Gastrocnemius medialis (tissue), 4 donors: ENCODE results near the gene ARL15. TPM values are rescaled to one million over a fixed set of nuclear protein-coding genes. Genes with fewer than 3 reads are reported as not detected.

Source experiments
- ATAC-seq, 2 donors: fragments of 150-250 bp; one replicate each; pipeline ENCODE4 v1.9.1; 2016
- DNase-seq, 2 donors: peaks; one replicate each; pipeline ENCODE4 v3.0.0-alpha.2; 2019
- H3K27ac ChIP-seq, 4 donors: fragments of 200-600 bp; sonication (generic); 1 replicate in 1 of 4; 2 replicates in 3 of 4; pipeline ENCODE4 v1.5.1; 2016 to 2018; ENCODE audit warnings: mild to moderate bottlenecking in 2 of 4, moderate library complexity in 1 of 4
- H3K27me3 ChIP-seq, 3 donors: fragments of 200-600 bp; sonication (generic) in 2 of 3; 1 replicate in 1 of 3; 2 replicates in 2 of 3; pipeline versions ENCODE4 v1.5.1 to v1.6.0; 2016 to 2019; ENCODE audit warnings: mild to moderate bottlenecking in 1 of 3, moderate library complexity in 1 of 3
- H3K36me3 ChIP-seq, 2 donors: fragments of 200-600 bp; sonication (generic) in 1 of 2; one replicate each; pipeline ENCODE4 v1.5.1; 2017 to 2018
- H3K4me1 ChIP-seq, 2 donors: fragments of 200-600 bp; sonication (generic) in 1 of 2; one replicate each; pipeline ENCODE4 v1.5.1; 2016 to 2017; ENCODE audit warnings: mild to moderate bottlenecking in 2 of 2
- H3K4me3 ChIP-seq, 4 donors: fragments of 200-600 bp; sonication (generic) in 3 of 4; 1 replicate in 1 of 4; 2 replicates in 3 of 4; pipeline ENCODE4 v1.5.1; 2016 to 2019; ENCODE audit warnings: mild to moderate bottlenecking in 2 of 4
- H3K9me3 ChIP-seq, 3 donors: fragments of 200-600 bp; sonication (generic) in 2 of 3; 1 replicate in 1 of 3; 2 replicates in 2 of 3; pipeline ENCODE4 v1.5.1; 2016 to 2019
- CTCF ChIP-seq, 5 experiments: fragments of 450-650 bp in 3 of 5; fragments of 200-600 bp in 2 of 5; sonication (generic) in 2 of 5; IDR thresholded peaks in 4 of 5; conservative IDR thresholded peaks in 1 of 5; 1 replicate in 4 of 5; 2 replicates in 1 of 5; pipeline ENCODE4 v1.5.1; 2016 to 2019; ENCODE audit warnings: antibody characterized with exemption in 5 of 5, mild to moderate bottlenecking in 3 of 5, moderate library complexity in 3 of 5
- POLR2A ChIP-seq, 2 donors: fragments of 450-650 bp; IDR thresholded peaks; one replicate each; pipeline ENCODE4 v1.6.1; 2017; ENCODE audit warnings: antibody characterized with exemption in 2 of 2, mild to moderate bottlenecking in 2 of 2, moderate library complexity in 2 of 2
- in situ Hi-C, 4 donors: fragments of 200-750 bp; cut with MboI; loops; one replicate each; pipeline versions ENCODE4 v1.15.0 to v1.8.0; 2017; ENCODE audit warnings: low sequenced_read_pairs in 4 of 4
- intact Hi-C: fragments of 100-400 bp; cut with DNase I; formaldehyde crosslinking; loops from one replicate; pipeline ENCODE4 v1.15.1; 2023; ENCODE audit warnings: low total_unique reads
- total RNA-seq, 4 donors: library from RNA; depleted of rRNA; stranded (reverse); fragments of >200 nt; gene quantifications; one replicate each; pipeline versions ENCODE4 v1.1.0 to v1.2.3, GENCODE V29; 2016

Gene ARL15
- total RNA-seq, 4 donors from 2014 or later: 1.7 to 5.5 (median 3.2) TPM

- DNase-seq: no peak
- no peak for ATAC-seq
- no peaks in the 10 kb centered on the region for H3K36me3 ChIP-seq
- in situ Hi-C loops: no loop called here
- no peaks in the 10 kb centered on the region for H3K27me3 ChIP-seq
- TF ChIP-seq POLR2A (IDR thresholded peaks at IDR 0.05) (no peak), CTCF (IDR thresholded peaks at IDR 0.05 in 4 of 5, conservative IDR thresholded peaks at IDR 0.05 in 1 of 5) (no peak)
- intact Hi-C loops: no loop called here
- H3K9me3 ChIP-seq: no peaks in the 10 kb centered on the region
- no peaks in the 10 kb centered on the region for H3K4me1 ChIP-seq
- H3K27ac ChIP-seq: no peak overlapping the region
- H3K4me3 ChIP-seq: no peak overlapping the region
Observed at GRCh38 chr5:54159153-54159892, 151.1 kb downstream of the ARL15 start.

DNA sequence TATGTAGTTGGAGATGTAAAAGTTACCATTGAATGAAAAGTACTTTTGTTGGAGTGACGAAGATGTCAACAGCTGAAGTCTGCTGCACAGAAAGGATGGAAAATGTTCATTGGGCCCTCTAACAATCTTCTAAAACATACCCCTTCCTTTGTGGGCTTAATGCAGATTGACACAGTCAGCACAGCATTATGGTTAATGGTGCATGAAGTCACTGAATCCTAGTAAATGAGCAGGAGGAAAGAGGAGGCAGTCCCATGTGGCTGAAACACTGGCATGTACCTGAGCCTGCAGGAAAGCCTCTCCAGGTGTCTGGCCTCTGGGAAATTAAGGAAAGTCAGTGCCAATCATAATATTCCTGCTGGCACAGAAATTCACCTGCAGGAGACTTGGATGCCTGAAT is 153.8 kb downstream of the ARL15 start:
- H3K4me1 ChIP-seq: no peaks in the 10 kb centered on the region
- no peaks in the 10 kb centered on the region for H3K9me3 ChIP-seq
- DNase-seq (no peak), ATAC-seq (no peak)
- no peaks in the 10 kb centered on the region for H3K36me3 ChIP-seq
- intact Hi-C loops: no loop called here
- H3K27me3 ChIP-seq: no peaks in the 10 kb centered on the region
- H3K27ac ChIP-seq: no peak overlapping the region
- TF ChIP-seq POLR2A (IDR thresholded peaks at IDR 0.05) (no peak), CTCF (IDR thresholded peaks at IDR 0.05 in 4 of 5, conservative IDR thresholded peaks at IDR 0.05 in 1 of 5) (no peak)
- no peak overlapping the region for H3K4me3 ChIP-seq
- in situ Hi-C loops: no loop called here

DNA sequence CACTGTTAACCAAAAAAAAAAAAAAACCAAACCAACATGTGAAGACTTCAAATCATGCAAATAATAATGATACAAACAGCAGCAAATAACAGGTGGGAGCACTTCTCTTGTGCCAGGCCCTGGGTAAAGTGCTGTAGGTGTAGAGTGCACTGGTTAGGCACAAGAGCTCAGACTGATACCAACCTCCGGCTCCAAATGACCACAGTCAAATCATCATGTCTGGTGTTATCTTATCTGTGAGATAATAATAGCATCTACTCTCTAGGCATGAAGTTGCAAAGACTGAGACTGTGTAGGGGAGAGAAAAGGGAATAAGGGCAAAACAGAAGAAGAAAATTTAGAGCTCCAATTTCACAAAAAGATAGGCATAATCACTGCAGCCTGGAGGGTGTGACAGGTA is 159.5 kb downstream of the ARL15 start:
- no peak for ATAC-seq
- no peak overlapping the region for H3K4me3 ChIP-seq
- H3K36me3 ChIP-seq: no peaks in the 10 kb centered on the region
- H3K9me3 ChIP-seq: no peaks in the 10 kb centered on the region
- peaks cover 0 to 14% of the 10 kb centered on the region in 2 donors for H3K4me1 ChIP-seq
- no peaks in the 10 kb centered on the region for H3K27me3 ChIP-seq
- in situ Hi-C loops (no loop called here), intact Hi-C loops (no loop called here)
- no peak for DNase-seq
- no peak for TF ChIP-seq POLR2A (IDR thresholded peaks at IDR 0.05)
- TF ChIP-seq CTCF (IDR thresholded peaks at IDR 0.05 in 4 of 5, conservative IDR thresholded peaks at IDR 0.05 in 1 of 5): no peak
- no peak overlapping the region for H3K27ac ChIP-seq

DNA sequence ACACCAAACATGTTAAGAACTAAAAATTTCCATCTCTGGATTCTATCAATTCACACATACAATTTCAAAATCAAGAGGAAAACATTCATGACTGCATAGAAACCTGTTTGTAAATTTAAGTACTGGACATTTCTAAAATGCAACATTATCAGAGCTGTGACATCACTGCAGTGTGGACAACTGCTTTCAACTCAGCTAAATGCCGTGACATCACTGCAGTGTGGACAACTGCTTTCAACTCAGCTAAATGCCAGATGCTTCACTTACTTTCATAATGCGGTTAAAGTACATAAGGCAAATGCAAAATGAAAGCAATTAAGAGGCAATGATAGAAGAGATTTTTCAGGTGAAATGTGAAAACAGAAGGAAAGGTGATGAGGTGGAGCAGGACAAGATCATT is 161.5 kb downstream of the ARL15 start:
- ATAC-seq: no peak
- H3K27ac ChIP-seq: no peak overlapping the region
- DNase-seq: no peak
- peaks cover 0 to 14% of the 10 kb centered on the region in 2 donors for H3K4me1 ChIP-seq
- in situ Hi-C loops: no loop called here
- intact Hi-C loops: no loop called here
- TF ChIP-seq CTCF (IDR thresholded peaks at IDR 0.05 in 4 of 5, conservative IDR thresholded peaks at IDR 0.05 in 1 of 5) (no peak), POLR2A (IDR thresholded peaks at IDR 0.05) (no peak)
- no peaks in the 10 kb centered on the region for H3K27me3 ChIP-seq
- H3K36me3 ChIP-seq: no peaks in the 10 kb centered on the region
- no peak overlapping the region for H3K4me3 ChIP-seq
- no peaks in the 10 kb centered on the region for H3K9me3 ChIP-seq
